Uterus (tissue), 4 donors: ENCODE results near the gene LUM. TPM values are rescaled to one million over a fixed set of nuclear protein-coding genes. Genes with fewer than 3 reads are reported as not detected.

ENCODE experiments used
- DNase-seq, 2 donors: peaks; one replicate each; pipeline ENCODE4 v3.0.0-alpha.2; 2019 to 2020
- H3K27ac ChIP-seq, 2 donors: fragments of 200-600 bp; sonication (generic); 1 replicate in 1 of 2; 2 replicates in 1 of 2; pipeline ENCODE4 v1.5.1; 2016 to 2018
- H3K27me3 ChIP-seq, 2 donors: fragments of 200-600 bp; sonication (generic); one replicate each; pipeline ENCODE4 v1.5.1; 2018 to 2019; ENCODE audit warnings: control low read depth in 1 of 2
- H3K36me3 ChIP-seq, 2 donors: fragments of 200-600 bp; sonication (generic); one replicate each; pipeline ENCODE4 v1.5.1; 2019; ENCODE audit warnings: control low read depth in 1 of 2
- H3K4me1 ChIP-seq, 2 donors: fragments of 200-600 bp; sonication (generic); one replicate each; pipeline ENCODE4 v1.5.1; 2018 to 2019; ENCODE audit warnings: control low read depth in 1 of 2
- H3K4me3 ChIP-seq, 2 donors: fragments of 200-600 bp; sonication (generic); 1 replicate in 1 of 2; 2 replicates in 1 of 2; pipeline ENCODE4 v1.5.1; 2018 to 2019; ENCODE audit warnings: mild to moderate bottlenecking in 1 of 2
- H3K9me3 ChIP-seq, 2 donors: fragments of 200-600 bp; sonication (generic); one replicate each; pipeline ENCODE4 v1.5.1; 2019; ENCODE audit warnings: control low read depth in 1 of 2
- CTCF ChIP-seq, 4 experiments: fragments of 200-600 bp in 2 of 4; fragments of 450-650 bp in 2 of 4; sonication (generic) in 2 of 4; IDR thresholded peaks; one replicate each; pipeline ENCODE4 v1.5.1; 2016 to 2019; ENCODE audit warnings: antibody characterized with exemption in 4 of 4, mild to moderate bottlenecking in 2 of 4, moderate library complexity in 1 of 4
- POLR2A ChIP-seq, 2 donors: fragments of 450-650 bp; IDR thresholded peaks; one replicate each; pipeline ENCODE4 v1.6.1; 2016; ENCODE audit warnings: antibody characterized with exemption in 2 of 2, mild to moderate bottlenecking in 1 of 2, moderate library complexity in 1 of 2
- intact Hi-C: fragments of 100-400 bp; cut with DNase I; formaldehyde crosslinking; loops from one replicate; pipeline ENCODE4 v1.15.1; 2023; ENCODE audit warnings: low total_unique reads
- total RNA-seq, 4 donors: library from RNA; depleted of rRNA in 3 of 4; stranded (reverse); fragments of >200 nt in 3 of 4; gene quantifications; one replicate each; pipeline versions ENCODE4 v1.1.0 to v1.2.4, GENCODE V29; 2014 to 2023
- donor health status: DM: yes; HTN: yes; CAD: no.

The LUM gene
- total RNA-seq, 4 donors from 2014 or later, result 79.4 to 930 (median 325) TPM

DNA sequence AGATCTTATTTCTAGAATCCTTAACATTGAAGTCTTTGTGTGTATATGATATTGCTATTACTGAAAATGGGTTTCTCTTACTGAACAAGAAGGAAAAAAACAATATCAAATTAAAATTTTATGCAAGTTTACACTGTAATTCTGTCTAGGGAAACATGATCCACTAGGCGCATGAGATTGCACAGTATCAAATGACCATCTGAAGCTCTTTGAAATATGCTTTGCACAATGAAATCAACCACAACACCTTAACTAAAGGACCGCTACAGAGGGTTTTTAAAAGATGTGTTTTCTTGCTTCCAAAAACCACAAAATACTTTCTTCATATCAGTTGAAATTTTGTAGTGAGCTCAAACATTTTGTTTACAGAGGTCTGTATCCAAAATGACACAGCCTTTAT, 38.4 kb downstream of the LUM start:
- H3K27ac ChIP-seq, result peak overlapping the region in 1 of 2 donors; percentile 7
- intact Hi-C loops, result no loop called here
- no peak for TF ChIP-seq POLR2A (IDR thresholded peaks at IDR 0.05)
- no peak for TF ChIP-seq CTCF (IDR thresholded peaks at IDR 0.05)
- H3K36me3 ChIP-seq, result no peaks in the 10 kb centered on the region
- H3K27me3 ChIP-seq, result no peaks in the 10 kb centered on the region
- DNase-seq, result no peak
- H3K4me3 ChIP-seq, result no peak overlapping the region
- no peaks in the 10 kb centered on the region for H3K9me3 ChIP-seq
- H3K4me1 ChIP-seq, result no peaks in the 10 kb centered on the region

DNA sequence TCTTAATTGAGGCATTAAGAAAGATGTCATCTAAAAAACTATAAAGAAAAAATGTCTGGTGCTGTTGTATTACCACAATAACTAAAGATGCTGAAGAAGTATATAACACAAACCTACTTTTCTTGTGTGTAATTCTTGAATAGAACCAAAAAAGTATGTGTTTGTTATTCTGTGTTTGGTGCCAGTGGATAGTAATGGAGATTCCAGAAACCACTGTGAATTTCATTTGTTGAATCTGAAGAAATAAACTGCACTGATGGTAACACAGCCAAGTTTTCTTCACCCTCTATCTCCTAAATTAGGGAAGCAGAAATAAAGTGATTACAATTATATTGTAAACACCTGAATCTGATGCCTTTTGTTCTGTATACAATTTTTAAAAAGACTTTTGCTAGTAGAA, 40.4 kb downstream of the LUM start:
- TF ChIP-seq CTCF (IDR thresholded peaks at IDR 0.05) (no peak), POLR2A (IDR thresholded peaks at IDR 0.05) (no peak)
- intact Hi-C loops, result no loop called here

DNA sequence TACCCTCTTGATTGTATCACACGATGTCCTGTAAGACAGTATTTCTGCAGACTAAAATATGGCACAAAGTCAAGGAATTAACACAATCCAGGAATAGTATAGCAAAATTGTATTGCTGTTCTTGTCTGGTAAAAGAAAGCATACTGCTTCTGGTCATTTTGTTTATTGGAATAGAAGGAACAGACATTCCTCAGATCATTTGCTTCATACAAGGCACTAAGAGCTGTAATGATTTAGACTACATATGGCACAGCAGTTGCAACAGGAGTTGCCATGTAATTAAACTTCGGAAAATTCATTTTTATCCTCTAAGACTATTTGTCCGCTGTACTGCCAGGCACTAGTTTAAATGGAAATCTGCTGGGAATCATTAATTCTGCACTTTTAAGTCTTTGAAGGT, 45.9 kb downstream of the LUM start:
- no peak overlapping the region for H3K27ac ChIP-seq
- H3K36me3 ChIP-seq, result no peaks in the 10 kb centered on the region
- no peak overlapping the region for H3K4me3 ChIP-seq
- no peak for DNase-seq
- intact Hi-C loops, result no loop called here
- no peak for TF ChIP-seq POLR2A (IDR thresholded peaks at IDR 0.05)
- TF ChIP-seq CTCF (IDR thresholded peaks at IDR 0.05), result no peak
- H3K27me3 ChIP-seq, result no peaks in the 10 kb centered on the region
- no peaks in the 10 kb centered on the region for H3K9me3 ChIP-seq
- no peaks in the 10 kb centered on the region for H3K4me1 ChIP-seq

More for the DNA sequence above, 40.4 kb downstream of the LUM start:
- DNase-seq, result no peak
- Histone ChIP-seq H3K9me3 (no peaks in the 10 kb centered on the region), H3K4me3 (no peak overlapping the region), H3K4me1 (no peaks in the 10 kb centered on the region), H3K27me3 (no peaks in the 10 kb centered on the region), H3K27ac (no peak overlapping the region), H3K36me3 (no peaks in the 10 kb centered on the region)

DNA sequence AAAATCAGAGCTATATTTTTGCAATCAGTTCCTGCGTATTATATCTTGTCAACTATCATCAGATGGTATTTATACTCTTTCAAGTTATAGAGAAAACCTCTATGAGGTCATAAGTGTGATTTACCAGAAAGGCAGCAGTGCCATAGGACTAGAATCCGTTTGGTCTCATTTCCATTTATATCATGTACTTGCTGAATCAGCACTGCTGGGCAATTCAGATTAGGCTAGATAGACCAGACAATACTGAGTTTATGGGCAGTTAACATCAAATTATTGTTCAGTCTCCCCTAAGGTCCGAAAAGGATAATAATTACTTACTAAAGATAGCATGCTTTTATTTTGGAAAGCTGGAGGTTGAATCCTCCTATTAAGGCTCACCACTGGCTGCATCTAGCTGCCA, 46.7 kb downstream of the LUM start:
- TF ChIP-seq CTCF (IDR thresholded peaks at IDR 0.05) (no peak), POLR2A (IDR thresholded peaks at IDR 0.05) (no peak)
- intact Hi-C loops, result no loop called here
- no peak overlapping the region for H3K27ac ChIP-seq
- no peak overlapping the region for H3K4me3 ChIP-seq
- no peaks in the 10 kb centered on the region for H3K27me3 ChIP-seq
- no peak for DNase-seq
- no peaks in the 10 kb centered on the region for H3K36me3 ChIP-seq
- no peaks in the 10 kb centered on the region for H3K9me3 ChIP-seq
- H3K4me1 ChIP-seq, result no peaks in the 10 kb centered on the region

- Histone ChIP-seq H3K36me3 (no peaks in the 10 kb centered on the region), H3K4me3 (no peak overlapping the region), H3K27ac (no peak overlapping the region), H3K27me3 (no peaks in the 10 kb centered on the region), H3K9me3 (no peaks in the 10 kb centered on the region), H3K4me1 (no peaks in the 10 kb centered on the region)
- DNase-seq, result no peak
- TF ChIP-seq POLR2A (IDR thresholded peaks at IDR 0.05) (no peak), CTCF (IDR thresholded peaks at IDR 0.05) (no peak)
- intact Hi-C loops, result no loop called here
These were observed 50.2 kb downstream of the LUM start for GRCh38 chr12:91061091-91061490.
